Stimulated activated CD8-positive, alpha-beta memory T cell treated with anti-CD3 and anti-CD28 coated beads, Interleukin-15, amount 100 ng/mL, for 48 hours (primary cell): ENCODE measurements around the gene RAP1GAP2.
"Not testable (repeated sequence)": the region's sequence is repeated elsewhere in the genome, so short reads cannot be mapped to it uniquely, and the experiment has no call there.

ENCODE experiments used
- DNase-seq, 2 donors: peaks; one replicate each; pipeline ENCODE4 v3.0.0-alpha.2; 2020; ENCODE audit warnings: low read depth in 2 of 2

Gene RAP1GAP2

GRCh38 chr17:2796164-2797125 is at the start of gene RAP1GAP2:
Gene RAP1GAP2 (plus strand): TSS chr17:2796438. CDS start chr17:2796528, 90 bp downstream.
- peak; percentile 35 to 44 for DNase-seq

GRCh38 chr17:2749058-2749783 is 47.0 kb upstream of the RAP1GAP2 start, which contains the start of gene CCDC92B:
Gene CCDC92B (minus strand): TSS chr17:2749652. CDS start chr17:2735145, 14,507 bp downstream.
- no peak for DNase-seq

GRCh38 chr17:2749784-2750181 is 46.5 kb upstream of the RAP1GAP2 start:
- DNase-seq = peak; percentile 55 to 64

- DNase-seq = no peak
These were observed 45.5 kb upstream of the RAP1GAP2 start for GRCh38 chr17:2750721-2751120.

- no peak for DNase-seq
These were observed 44.7 kb upstream of the RAP1GAP2 start for GRCh38 chr17:2751491-2751890.

GRCh38 chr17:2755891-2756724 is 40.1 kb upstream of the RAP1GAP2 start:
- DNase-seq = no peak

GRCh38 chr17:2758870-2759269 is 37.4 kb upstream of the RAP1GAP2 start:
- no peak for DNase-seq

- no peak for DNase-seq
These were observed 26.1 kb upstream of the RAP1GAP2 start for GRCh38 chr17:2770129-2770528.

- DNase-seq = no peak
These were observed 21.0 kb upstream of the RAP1GAP2 start for GRCh38 chr17:2775206-2775605.

- no peak for DNase-seq
These were observed 19.5 kb upstream of the RAP1GAP2 start for GRCh38 chr17:2776589-2777241.

- no peak for DNase-seq
These were observed 18.9 kb upstream of the RAP1GAP2 start for GRCh38 chr17:2777242-2777867.

- no peak for DNase-seq
These were observed 17.7 kb upstream of the RAP1GAP2 start for GRCh38 chr17:2778489-2778888.

- no peak for DNase-seq
These were observed 16.7 kb upstream of the RAP1GAP2 start for GRCh38 chr17:2779545-2779944.

GRCh38 chr17:2780256-2780655 is 16.0 kb upstream of the RAP1GAP2 start:
- DNase-seq = no peak

- DNase-seq = no peak
These were observed 15.2 kb upstream of the RAP1GAP2 start for GRCh38 chr17:2780931-2781454.

- DNase-seq = not testable (repeated sequence)
These were observed 14.6 kb upstream of the RAP1GAP2 start for GRCh38 chr17:2781598-2781997.

GRCh38 chr17:2782055-2782454 is 14.2 kb upstream of the RAP1GAP2 start:
- DNase-seq = no peak

- DNase-seq = no peak
These were observed 12.8 kb upstream of the RAP1GAP2 start for GRCh38 chr17:2783310-2784030.

- DNase-seq = no peak
These were observed 11.4 kb upstream of the RAP1GAP2 start for GRCh38 chr17:2784864-2785263.

GRCh38 chr17:2785376-2785775 is 10.9 kb upstream of the RAP1GAP2 start:
- not testable (repeated sequence) for DNase-seq
